ENCODE results near the gene PSMD1.

The PSMD1 gene

GRCh38 chr2:231039821-231040364 is 16.8 kb upstream of the PSMD1 start:
- CTCF ChIA-PET, result interaction anchor here (2.8 kb wide), 1 partner anchor 13 kb away, joined by 9 read pairs; no protein-coding TSS in a partner anchor
- H3K4me3 Mint-ChIP-seq, result no peak overlapping the region

GRCh38 chr2:231041061-231041689 is 15.5 kb upstream of the PSMD1 start:
- peaks cover 2% of the 10 kb centered on the region for H3K4me1 Mint-ChIP-seq
- H3K27ac Mint-ChIP-seq, result no peak overlapping the region
- H3K36me3 Mint-ChIP-seq, result no peaks in the 10 kb centered on the region
- CTCF ChIA-PET, result interaction anchor here (2.5 kb wide), 1 partner anchor 12 kb away, joined by 9 read pairs; no protein-coding TSS in a partner anchor
- no peaks in the 10 kb centered on the region for H3K9me3 Mint-ChIP-seq
- peaks cover 57% of the 10 kb centered on the region for H3K27me3 Mint-ChIP-seq
- no peak for DNase-seq
- no peak overlapping the region for H3K4me3 Mint-ChIP-seq

More at GRCh38 chr2:231039821-231040364, 16.8 kb upstream of the PSMD1 start:
- DNase-seq, result no peak
- H3K27ac Mint-ChIP-seq, result no peak overlapping the region
- no peaks in the 10 kb centered on the region for H3K9me3 Mint-ChIP-seq
- no peaks in the 10 kb centered on the region for H3K36me3 Mint-ChIP-seq
- peaks cover 68% of the 10 kb centered on the region for H3K27me3 Mint-ChIP-seq
- peaks cover 2% of the 10 kb centered on the region for H3K4me1 Mint-ChIP-seq

GRCh38 chr2:231043796-231044195 is 12.9 kb upstream of the PSMD1 start:
- Mint-ChIP-seq H3K9me3 (no peaks in the 10 kb centered on the region), H3K4me3 (no peak overlapping the region), H3K27ac (no peak overlapping the region), H3K36me3 (no peaks in the 10 kb centered on the region), H3K4me1 (no peaks in the 10 kb centered on the region), H3K27me3 (peaks cover 55% of the 10 kb centered on the region)
- CTCF ChIA-PET, result interaction anchor here (1.2 kb wide), 1 partner anchor 9 kb away, joined by 6 read pairs; no protein-coding TSS in a partner anchor
- DNase-seq, result no peak

- H3K4me1 Mint-ChIP-seq, result no peaks in the 10 kb centered on the region
- no peak for DNase-seq
- no peaks in the 10 kb centered on the region for H3K9me3 Mint-ChIP-seq
- no peak overlapping the region for H3K27ac Mint-ChIP-seq
- CTCF ChIA-PET, result no interaction called here
- no peaks in the 10 kb centered on the region for H3K36me3 Mint-ChIP-seq
- H3K27me3 Mint-ChIP-seq, result peaks cover 49% of the 10 kb centered on the region
- H3K4me3 Mint-ChIP-seq, result no peak overlapping the region
These were observed 9.8 kb upstream of the PSMD1 start for GRCh38 chr2:231046916-231047273.

- no peak for DNase-seq
- CTCF ChIA-PET, result interaction anchor here (0.8 kb wide), 1 partner anchor 17 kb away, joined by 3 read pairs; no protein-coding TSS in a partner anchor
- Mint-ChIP-seq H3K27ac (no peak overlapping the region), H3K9me3 (no peaks in the 10 kb centered on the region), H3K4me1 (peaks cover 3% of the 10 kb centered on the region), H3K4me3 (no peak overlapping the region), H3K36me3 (no peaks in the 10 kb centered on the region), H3K27me3 (peaks cover 50% of the 10 kb centered on the region)
These were observed 9.3 kb upstream of the PSMD1 start for GRCh38 chr2:231047274-231047922.

- CTCF ChIA-PET, result interaction anchor here (0.7 to 0.8 kb wide), 2 partner anchors 18 to 59 kb away, joined by 3 read pairs; no protein-coding TSS in a partner anchor
- Mint-ChIP-seq H3K4me3 (no peak overlapping the region), H3K36me3 (no peaks in the 10 kb centered on the region), H3K27me3 (peaks cover 52% of the 10 kb centered on the region), H3K4me1 (peaks cover 11% of the 10 kb centered on the region), H3K9me3 (no peaks in the 10 kb centered on the region), H3K27ac (no peak overlapping the region)
- DNase-seq, result no peak
These were observed 8.4 kb upstream of the PSMD1 start for GRCh38 chr2:231047923-231048915.

- Mint-ChIP-seq H3K4me1 (peaks cover 22% of the 10 kb centered on the region), H3K9me3 (no peaks in the 10 kb centered on the region), H3K36me3 (no peaks in the 10 kb centered on the region), H3K27ac (no peak overlapping the region), H3K27me3 (peaks cover 64% of the 10 kb centered on the region), H3K4me3 (no peak overlapping the region)
- DNase-seq, result no peak
- CTCF ChIA-PET, result interaction anchor here (0.7 kb wide), 1 partner anchor 60 kb away, joined by 3 read pairs; no protein-coding TSS in a partner anchor
These were observed 7.2 kb upstream of the PSMD1 start for GRCh38 chr2:231049286-231050017.

- H3K4me3 Mint-ChIP-seq, result no peak overlapping the region
- no peaks in the 10 kb centered on the region for H3K36me3 Mint-ChIP-seq
- H3K27ac Mint-ChIP-seq, result no peak overlapping the region
- CTCF ChIA-PET, result interaction anchor here (0.9 to 2.9 kb wide), 5 partner anchors 19 to 227 kb away, joined by 3 to 18 read pairs (median 3); no protein-coding TSS in a partner anchor
- H3K9me3 Mint-ChIP-seq, result no peaks in the 10 kb centered on the region
- H3K4me1 Mint-ChIP-seq, result peaks cover 22% of the 10 kb centered on the region
- peaks cover 64% of the 10 kb centered on the region for H3K27me3 Mint-ChIP-seq
- DNase-seq, result no peak
These were observed 6.4 kb upstream of the PSMD1 start for GRCh38 chr2:231050018-231050901.

GRCh38 chr2:231051116-231051515 is 5.6 kb upstream of the PSMD1 start:
- CTCF ChIA-PET, result interaction anchor here (0.9 to 2.9 kb wide), 5 partner anchors 18 to 227 kb away, joined by 3 to 18 read pairs (median 3); no protein-coding TSS in a partner anchor
- Mint-ChIP-seq H3K27me3 (peaks cover 64% of the 10 kb centered on the region), H3K36me3 (no peaks in the 10 kb centered on the region), H3K4me3 (no peak overlapping the region), H3K9me3 (no peaks in the 10 kb centered on the region), H3K27ac (no peak overlapping the region), H3K4me1 (peaks cover 25% of the 10 kb centered on the region)
- DNase-seq, result no peak

GRCh38 chr2:231052494-231053451 is 3.9 kb upstream of the PSMD1 start:
- peaks cover 56% of the 10 kb centered on the region for H3K27me3 Mint-ChIP-seq
- H3K9me3 Mint-ChIP-seq, result no peaks in the 10 kb centered on the region
- peaks cover 30% of the 10 kb centered on the region for H3K4me1 Mint-ChIP-seq
- H3K36me3 Mint-ChIP-seq, result peaks cover 2% of the 10 kb centered on the region
- H3K4me3 Mint-ChIP-seq, result peak overlapping the region; percentile 87
- peak overlapping the region; percentile 72 for H3K27ac Mint-ChIP-seq
- DNase-seq, result peak; percentile 89
- CTCF ChIA-PET, result interaction anchor here (0.6 to 2.9 kb wide), 23 partner anchors 9 to 654 kb away, joined by 3 to 18 read pairs (median 4); partner anchors contain the start of genes C2orf72 and ITM2C

- H3K27me3 Mint-ChIP-seq, result peaks cover 47% of the 10 kb centered on the region
- no peak overlapping the region for H3K4me3 Mint-ChIP-seq
- peaks cover 2% of the 10 kb centered on the region for H3K36me3 Mint-ChIP-seq
- H3K4me1 Mint-ChIP-seq, result peaks cover 41% of the 10 kb centered on the region
- no peaks in the 10 kb centered on the region for H3K9me3 Mint-ChIP-seq
- H3K27ac Mint-ChIP-seq, result peak overlapping the region; percentile 15
- DNase-seq, result no peak
- CTCF ChIA-PET, result interaction anchor here (0.6 to 1.8 kb wide), 5 partner anchors 15 to 268 kb away, joined by 3 to 9 read pairs (median 4); partner anchors contain the start of gene C2orf72
These were observed 2.8 kb upstream of the PSMD1 start for GRCh38 chr2:231053846-231054245.
